ENCODE data around the gene FAAH2. TPM values are rescaled to one million over a fixed set of nuclear protein-coding genes. Genes with fewer than 3 reads are reported as not detected.

FAAH2 gene
- polyA plus RNA-seq, 1 of the 3 experiments (the other 2 are of a cell fraction): 0.05 TPM

DNA sequence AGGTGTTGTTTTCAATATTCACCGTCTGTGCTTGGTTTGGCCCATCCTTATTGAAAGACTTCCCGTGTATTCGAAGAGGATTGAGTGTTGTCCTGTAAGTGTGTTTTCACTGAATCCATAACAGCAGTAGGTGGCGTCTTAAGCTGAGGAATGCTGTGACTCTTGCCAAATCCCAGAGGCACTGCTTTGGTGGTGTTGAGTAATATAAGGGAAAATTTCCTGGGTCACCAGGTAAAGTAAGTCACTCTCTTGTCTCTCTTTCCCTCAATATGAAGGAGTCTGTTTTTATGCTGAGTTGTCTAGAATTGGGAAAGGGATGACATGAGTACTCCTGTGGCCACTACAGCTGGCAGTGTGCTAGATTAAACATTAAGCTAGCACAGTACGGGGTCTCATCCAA is 158.6 kb downstream of the FAAH2 start:
- ChIA-PET CTCF (interaction anchor here (1.1 kb wide), 1 partner anchor 10 kb away, joined by 4 read pairs; no protein-coding TSS in a partner anchor), POLR2A (no interaction called here)
- no peak overlapping the region for H3K27ac ChIP-seq (ENCODE audit: low read depth in 2 of 2, low read length in 1 of 2)
- H3K4me1 ChIP-seq (ENCODE audit: control insufficient read depth in 1 of 2, insufficient read depth in 2 of 2, low read depth in 1 of 2, low read length in 1 of 2): no peaks in the 10 kb centered on the region
- no peak for DNase-seq
- no peaks in the 10 kb centered on the region for H3K79me2 ChIP-seq (ENCODE audit: insufficient read depth)
- no peak overlapping the region for H3K9ac ChIP-seq
- H3K9me2 ChIP-seq: no peaks in the 10 kb centered on the region
- no peaks in the 10 kb centered on the region for H3K9me3 ChIP-seq
- no peak overlapping the region for H2AFZ ChIP-seq (ENCODE audit: low read depth)
- no peaks in the 10 kb centered on the region for H3K36me3 ChIP-seq (replicated peaks in 1 of 2; ENCODE audit: control insufficient read depth in 1 of 2, insufficient read depth in 2 of 2, low read length in 1 of 2)
- TF ChIP-seq FOXJ3 (CRISPR knock-in tag; IDR thresholded peaks at IDR 0.05): no peak
- TF ChIP-seq, protein P1, sequence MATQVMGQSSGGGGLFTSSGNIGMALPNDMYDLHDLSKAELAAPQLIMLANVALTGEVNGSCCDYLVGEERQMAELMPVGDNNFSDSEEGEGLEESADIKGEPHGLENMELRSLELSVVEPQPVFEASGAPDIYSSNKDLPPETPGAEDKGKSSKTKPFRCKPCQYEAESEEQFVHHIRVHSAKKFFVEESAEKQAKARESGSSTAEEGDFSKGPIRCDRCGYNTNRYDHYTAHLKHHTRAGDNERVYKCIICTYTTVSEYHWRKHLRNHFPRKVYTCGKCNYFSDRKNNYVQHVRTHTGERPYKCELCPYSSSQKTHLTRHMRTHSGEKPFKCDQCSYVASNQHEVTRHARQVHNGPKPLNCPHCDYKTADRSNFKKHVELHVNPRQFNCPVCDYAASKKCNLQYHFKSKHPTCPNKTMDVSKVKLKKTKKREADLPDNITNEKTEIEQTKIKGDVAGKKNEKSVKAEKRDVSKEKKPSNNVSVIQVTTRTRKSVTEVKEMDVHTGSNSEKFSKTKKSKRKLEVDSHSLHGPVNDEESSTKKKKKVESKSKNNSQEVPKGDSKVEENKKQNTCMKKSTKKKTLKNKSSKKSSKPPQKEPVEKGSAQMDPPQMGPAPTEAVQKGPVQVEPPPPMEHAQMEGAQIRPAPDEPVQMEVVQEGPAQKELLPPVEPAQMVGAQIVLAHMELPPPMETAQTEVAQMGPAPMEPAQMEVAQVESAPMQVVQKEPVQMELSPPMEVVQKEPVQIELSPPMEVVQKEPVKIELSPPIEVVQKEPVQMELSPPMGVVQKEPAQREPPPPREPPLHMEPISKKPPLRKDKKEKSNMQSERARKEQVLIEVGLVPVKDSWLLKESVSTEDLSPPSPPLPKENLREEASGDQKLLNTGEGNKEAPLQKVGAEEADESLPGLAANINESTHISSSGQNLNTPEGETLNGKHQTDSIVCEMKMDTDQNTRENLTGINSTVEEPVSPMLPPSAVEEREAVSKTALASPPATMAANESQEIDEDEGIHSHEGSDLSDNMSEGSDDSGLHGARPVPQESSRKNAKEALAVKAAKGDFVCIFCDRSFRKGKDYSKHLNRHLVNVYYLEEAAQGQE (IDR thresholded peaks at IDR 0.05; ENCODE audit: low read depth, low read length): no peak
- TF ChIP-seq SIN3A (IDR thresholded peaks at IDR 0.05; ENCODE audit: borderline replicate concordance, low read depth, low read length): no peak
- no peaks in the 10 kb centered on the region for H3F3A ChIP-seq (replicated peaks; ENCODE audit: insufficient read depth)
- 5% methylated on average over 5 of the region's 5 CpGs for WGBS (ENCODE audit: low lambda C conversion rate)
- no peaks in the 10 kb centered on the region for H3K27me3 ChIP-seq (ENCODE audit: insufficient read depth)
- H4K20me1 ChIP-seq (ENCODE audit: insufficient read depth): no peaks in the 10 kb centered on the region
- no peak overlapping the region for H3K4me3 ChIP-seq (ENCODE audit: low read depth in 2 of 2, low read length in 1 of 2)
- H3K4me2 ChIP-seq: no peak overlapping the region

DNA sequence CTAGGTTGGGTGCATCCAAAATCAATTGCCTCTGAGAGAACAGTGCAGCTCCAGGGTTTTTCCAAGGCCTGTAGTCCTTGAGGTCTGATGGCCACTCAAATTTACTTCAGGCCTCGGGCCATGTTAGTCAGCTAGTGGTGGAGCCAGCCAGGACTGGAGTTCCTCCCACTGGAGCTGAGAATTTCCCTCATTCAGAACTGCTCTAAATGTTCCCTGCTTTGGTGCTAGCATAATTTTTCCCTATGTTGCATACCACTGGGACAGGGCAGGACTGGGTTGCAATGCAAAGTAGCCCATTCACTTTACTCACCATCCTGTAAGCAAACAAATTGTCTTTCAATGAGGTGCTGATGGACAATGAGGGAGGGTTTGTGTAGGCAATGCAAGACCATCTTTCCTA is 159.3 kb downstream of the FAAH2 start:
- CTCF ChIA-PET: interaction anchor here (1.1 kb wide), 1 partner anchor 9 kb away, joined by 4 read pairs; no protein-coding TSS in a partner anchor
- WGBS (ENCODE audit: low lambda C conversion rate): 0% methylated on average over 1 of the region's 1 CpG
- POLR2A ChIA-PET: no interaction called here
- H2AFZ ChIP-seq (ENCODE audit: low read depth): no peak overlapping the region
- DNase-seq: no peak
- no peak overlapping the region for H3K27ac ChIP-seq (ENCODE audit: low read depth in 2 of 2, low read length in 1 of 2)
- no peaks in the 10 kb centered on the region for H3K4me1 ChIP-seq (ENCODE audit: control insufficient read depth in 1 of 2, insufficient read depth in 2 of 2, low read depth in 1 of 2, low read length in 1 of 2)
- TF ChIP-seq, protein P2, sequence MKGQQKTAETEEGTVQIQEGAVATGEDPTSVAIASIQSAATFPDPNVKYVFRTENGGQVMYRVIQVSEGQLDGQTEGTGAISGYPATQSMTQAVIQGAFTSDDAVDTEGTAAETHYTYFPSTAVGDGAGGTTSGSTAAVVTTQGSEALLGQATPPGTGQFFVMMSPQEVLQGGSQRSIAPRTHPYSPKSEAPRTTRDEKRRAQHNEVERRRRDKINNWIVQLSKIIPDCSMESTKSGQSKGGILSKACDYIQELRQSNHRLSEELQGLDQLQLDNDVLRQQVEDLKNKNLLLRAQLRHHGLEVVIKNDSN (IDR thresholded peaks at IDR 0.05; ENCODE audit: borderline replicate concordance, low read depth): no peak
- TF ChIP-seq YY1 (IDR thresholded peaks at IDR 0.05; ENCODE audit: low read depth) (no peak), RAD21 (IDR thresholded peaks at IDR 0.05; ENCODE audit: low read length) (no peak), FOSL2 (IDR thresholded peaks at IDR 0.05; ENCODE audit: borderline replicate concordance, low read depth) (no peak)
- TF ChIP-seq, protein P3, sequence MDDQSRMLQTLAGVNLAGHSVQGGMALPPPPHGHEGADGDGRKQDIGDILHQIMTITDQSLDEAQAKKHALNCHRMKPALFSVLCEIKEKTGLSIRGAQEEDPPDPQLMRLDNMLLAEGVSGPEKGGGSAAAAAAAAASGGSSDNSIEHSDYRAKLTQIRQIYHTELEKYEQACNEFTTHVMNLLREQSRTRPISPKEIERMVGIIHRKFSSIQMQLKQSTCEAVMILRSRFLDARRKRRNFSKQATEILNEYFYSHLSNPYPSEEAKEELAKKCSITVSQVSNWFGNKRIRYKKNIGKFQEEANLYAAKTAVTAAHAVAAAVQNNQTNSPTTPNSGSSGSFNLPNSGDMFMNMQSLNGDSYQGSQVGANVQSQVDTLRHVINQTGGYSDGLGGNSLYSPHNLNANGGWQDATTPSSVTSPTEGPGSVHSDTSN (IDR thresholded peaks at IDR 0.05): no peak
- no peaks in the 10 kb centered on the region for H3K36me3 ChIP-seq (replicated peaks in 1 of 2; ENCODE audit: control insufficient read depth in 1 of 2, insufficient read depth in 2 of 2, low read length in 1 of 2)
- no peaks in the 10 kb centered on the region for H3K9me2 ChIP-seq
- H3K9me3 ChIP-seq: no peaks in the 10 kb centered on the region
- H3K27me3 ChIP-seq (ENCODE audit: insufficient read depth): no peaks in the 10 kb centered on the region
- H3K4me3 ChIP-seq (ENCODE audit: low read depth in 2 of 2, low read length in 1 of 2): no peak overlapping the region
- no peaks in the 10 kb centered on the region for H4K20me1 ChIP-seq (ENCODE audit: insufficient read depth)
- no peaks in the 10 kb centered on the region for H3K79me2 ChIP-seq (ENCODE audit: insufficient read depth)
- no peaks in the 10 kb centered on the region for H3F3A ChIP-seq (replicated peaks; ENCODE audit: insufficient read depth)
- H3K4me2 ChIP-seq: no peak overlapping the region
- H3K9ac ChIP-seq: no peak overlapping the region
